Ascending aorta (tissue), 2 donors: Measurements from ENCODE around the gene CPXM2. TPM values are rescaled to one million over a fixed set of nuclear protein-coding genes. Genes with fewer than 3 reads are reported as not detected.

ENCODE experiments used
- DNase-seq, 2 donors: peaks; one replicate each; pipeline ENCODE4 v3.0.0-alpha.2; 2019; ENCODE audit warnings: low spot score in 2 of 2
- H3K27ac ChIP-seq, 2 donors: fragments of 200-600 bp; sonication (generic); one replicate each; pipeline ENCODE4 v1.5.1; 2016 to 2017; ENCODE audit warnings: mild to moderate bottlenecking in 1 of 2
- H3K27me3 ChIP-seq: fragments of 200-600 bp; sonication (generic); one replicate; pipeline ENCODE4 v1.5.1; 2017
- H3K36me3 ChIP-seq, 2 donors: fragments of 200-600 bp; sonication (generic); one replicate each; pipeline ENCODE4 v1.5.1; 2016
- H3K4me1 ChIP-seq, 2 donors: fragments of 200-600 bp; sonication (generic); one replicate each; pipeline ENCODE4 v1.5.1; 2016 to 2017; ENCODE audit warnings: mild to moderate bottlenecking in 1 of 2
- H3K4me3 ChIP-seq, 2 donors: fragments of 200-600 bp; sonication (generic); one replicate each; pipeline ENCODE4 v1.5.1; 2016 to 2017; ENCODE audit warnings: mild to moderate bottlenecking in 1 of 2
- H3K9me3 ChIP-seq, 2 donors: fragments of 200-600 bp; sonication (generic); one replicate each; pipeline ENCODE4 v1.5.1; 2016
- intact Hi-C: fragments of 100-400 bp; cut with DNase I; formaldehyde crosslinking; loops from one replicate; pipeline ENCODE4 v1.15.1; 2023
- total RNA-seq: library from RNA; depleted of rRNA; stranded (reverse); fragments of >200 nt; gene quantifications from one replicate; pipeline ENCODE4 v1.1.0, GENCODE V29; 2016
- TF ChIP-seq, protein P1 (sequence below), 3 experiments: fragments of 200-600 bp in 2 of 3; fragments of 450-650 bp in 1 of 3; sonication (generic) in 2 of 3; IDR thresholded peaks; one replicate each; pipeline ENCODE4 v1.5.1; 2016 to 2019; ENCODE audit warnings: antibody characterized with exemption in 3 of 3, mild to moderate bottlenecking in 1 of 3, moderate library complexity in 1 of 3

The CPXM2 gene
- total RNA-seq, 1 donor from 2014 or later = 125 TPM

DNA sequence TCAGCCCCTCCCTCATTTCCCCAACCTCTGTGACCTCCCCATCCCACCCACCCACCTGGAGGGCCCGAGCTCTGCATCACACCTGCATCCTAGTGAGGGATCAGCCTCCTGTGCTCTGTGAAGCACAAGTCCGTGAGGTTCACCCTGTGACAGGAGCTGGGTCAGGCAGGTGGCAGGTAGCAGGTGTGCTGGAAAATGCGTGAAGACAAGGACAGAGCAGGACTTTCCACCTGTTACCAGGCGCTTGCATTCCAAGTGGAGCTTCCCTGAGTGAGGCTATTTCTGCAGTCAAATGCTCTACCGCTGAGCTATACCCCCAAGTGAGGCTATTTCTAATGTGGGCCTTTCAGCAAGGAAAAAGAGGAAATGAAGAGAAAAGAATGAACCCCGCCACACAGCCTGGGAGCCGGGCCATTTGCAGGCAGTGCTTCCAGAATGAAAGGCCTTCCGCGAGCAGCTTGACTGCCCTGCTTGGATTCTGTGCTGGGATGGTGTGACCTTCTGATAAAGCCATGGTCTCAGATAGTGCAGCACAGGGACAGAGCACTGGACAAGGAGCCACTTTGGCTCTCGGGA lies 13.3 kb upstream of the CPXM2 start:
- Histone ChIP-seq H3K4me1 (no peaks in the 10 kb centered on the region), H3K9me3 (peaks cover 0 to 6% of the 10 kb centered on the region in 2 donors), H3K27me3 (no peaks in the 10 kb centered on the region), H3K4me3 (no peak overlapping the region), H3K27ac (no peak overlapping the region), H3K36me3 (no peaks in the 10 kb centered on the region)
- intact Hi-C loops = no loop called here
- no peak for DNase-seq
- TF ChIP-seq, protein P1, sequence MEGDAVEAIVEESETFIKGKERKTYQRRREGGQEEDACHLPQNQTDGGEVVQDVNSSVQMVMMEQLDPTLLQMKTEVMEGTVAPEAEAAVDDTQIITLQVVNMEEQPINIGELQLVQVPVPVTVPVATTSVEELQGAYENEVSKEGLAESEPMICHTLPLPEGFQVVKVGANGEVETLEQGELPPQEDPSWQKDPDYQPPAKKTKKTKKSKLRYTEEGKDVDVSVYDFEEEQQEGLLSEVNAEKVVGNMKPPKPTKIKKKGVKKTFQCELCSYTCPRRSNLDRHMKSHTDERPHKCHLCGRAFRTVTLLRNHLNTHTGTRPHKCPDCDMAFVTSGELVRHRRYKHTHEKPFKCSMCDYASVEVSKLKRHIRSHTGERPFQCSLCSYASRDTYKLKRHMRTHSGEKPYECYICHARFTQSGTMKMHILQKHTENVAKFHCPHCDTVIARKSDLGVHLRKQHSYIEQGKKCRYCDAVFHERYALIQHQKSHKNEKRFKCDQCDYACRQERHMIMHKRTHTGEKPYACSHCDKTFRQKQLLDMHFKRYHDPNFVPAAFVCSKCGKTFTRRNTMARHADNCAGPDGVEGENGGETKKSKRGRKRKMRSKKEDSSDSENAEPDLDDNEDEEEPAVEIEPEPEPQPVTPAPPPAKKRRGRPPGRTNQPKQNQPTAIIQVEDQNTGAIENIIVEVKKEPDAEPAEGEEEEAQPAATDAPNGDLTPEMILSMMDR (IDR thresholded peaks at IDR 0.05) = no peak

DNA sequence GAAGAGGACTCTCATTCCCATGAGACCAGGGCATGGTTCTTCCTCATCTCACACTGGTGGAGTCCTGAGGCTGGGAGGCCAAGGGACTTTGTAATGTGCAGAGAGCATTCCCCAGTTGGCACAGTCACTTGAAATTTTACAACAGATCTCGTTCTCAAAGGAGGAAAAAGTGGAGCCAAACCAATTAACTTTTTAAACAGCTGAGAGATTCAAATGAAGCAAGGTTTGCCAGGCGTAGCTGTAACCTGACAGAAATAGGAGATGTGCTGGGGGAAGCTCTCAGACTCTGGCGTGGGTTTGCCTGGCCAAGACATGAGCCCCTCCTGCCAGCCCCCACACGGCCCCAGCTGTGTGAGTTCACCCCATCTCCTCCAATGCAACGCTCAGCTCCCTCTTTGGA lies 12.0 kb upstream of the CPXM2 start:
- TF ChIP-seq, protein P1 (IDR thresholded peaks at IDR 0.05) = no peak
- no peaks in the 10 kb centered on the region for H3K36me3 ChIP-seq
- no peak overlapping the region for H3K27ac ChIP-seq
- no peaks in the 10 kb centered on the region for H3K4me1 ChIP-seq
- H3K9me3 ChIP-seq = peaks cover 0 to 6% of the 10 kb centered on the region in 2 donors
- H3K4me3 ChIP-seq = no peak overlapping the region
- DNase-seq = no peak
- intact Hi-C loops = no loop called here
- no peaks in the 10 kb centered on the region for H3K27me3 ChIP-seq

DNA sequence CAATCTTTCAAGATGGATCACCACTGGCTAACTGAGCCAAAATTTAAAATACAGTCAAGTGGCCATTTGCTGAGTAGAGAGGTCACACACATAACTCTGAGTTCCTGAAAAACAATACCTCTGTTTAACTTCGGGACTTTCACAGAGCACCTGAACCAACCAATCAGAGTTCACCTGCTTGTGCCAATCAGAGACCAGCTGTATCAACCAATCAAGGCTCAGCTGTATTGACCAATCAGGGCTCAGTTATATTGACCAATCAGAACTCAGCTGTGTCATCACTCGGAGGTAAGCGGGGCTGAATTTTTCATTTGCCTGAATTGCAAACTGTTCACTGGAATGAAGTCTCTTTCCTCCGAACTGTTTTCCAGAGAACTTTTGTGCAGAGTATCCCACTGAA lies 10.0 kb upstream of the CPXM2 start:
- H3K4me1 ChIP-seq = no peaks in the 10 kb centered on the region
- H3K27ac ChIP-seq = no peak overlapping the region
- TF ChIP-seq, protein P1 (IDR thresholded peaks at IDR 0.05) = no peak
- no peaks in the 10 kb centered on the region for H3K27me3 ChIP-seq
- H3K36me3 ChIP-seq = no peaks in the 10 kb centered on the region
- H3K9me3 ChIP-seq = peaks cover 0 to 6% of the 10 kb centered on the region in 2 donors
- DNase-seq = no peak
- intact Hi-C loops = no loop called here
- H3K4me3 ChIP-seq = no peak overlapping the region

DNA sequence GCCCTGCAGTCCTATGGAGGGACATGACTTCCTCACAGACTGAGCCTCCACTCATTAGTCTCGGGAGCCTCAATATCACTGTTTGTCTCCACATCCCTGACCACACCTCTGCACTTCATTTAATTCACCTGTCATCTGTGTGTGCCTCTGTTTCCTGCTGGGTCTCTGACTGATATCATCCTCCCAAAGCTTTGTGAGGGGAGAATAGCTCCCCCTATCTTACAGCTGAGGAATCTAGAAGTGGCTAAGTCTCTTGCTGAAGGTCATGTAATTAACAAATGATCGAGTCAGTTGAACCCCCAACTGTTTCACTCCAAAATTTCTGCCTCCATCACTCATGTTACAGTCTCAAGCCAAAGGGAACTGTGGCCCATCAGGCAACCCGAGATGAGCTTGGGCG lies 5.5 kb upstream of the CPXM2 start:
- H3K27ac ChIP-seq = no peak overlapping the region
- TF ChIP-seq, protein P1 (IDR thresholded peaks at IDR 0.05) = peak in 1 of 3 experiments; percentile 30
- H3K4me3 ChIP-seq = no peak overlapping the region

DNA sequence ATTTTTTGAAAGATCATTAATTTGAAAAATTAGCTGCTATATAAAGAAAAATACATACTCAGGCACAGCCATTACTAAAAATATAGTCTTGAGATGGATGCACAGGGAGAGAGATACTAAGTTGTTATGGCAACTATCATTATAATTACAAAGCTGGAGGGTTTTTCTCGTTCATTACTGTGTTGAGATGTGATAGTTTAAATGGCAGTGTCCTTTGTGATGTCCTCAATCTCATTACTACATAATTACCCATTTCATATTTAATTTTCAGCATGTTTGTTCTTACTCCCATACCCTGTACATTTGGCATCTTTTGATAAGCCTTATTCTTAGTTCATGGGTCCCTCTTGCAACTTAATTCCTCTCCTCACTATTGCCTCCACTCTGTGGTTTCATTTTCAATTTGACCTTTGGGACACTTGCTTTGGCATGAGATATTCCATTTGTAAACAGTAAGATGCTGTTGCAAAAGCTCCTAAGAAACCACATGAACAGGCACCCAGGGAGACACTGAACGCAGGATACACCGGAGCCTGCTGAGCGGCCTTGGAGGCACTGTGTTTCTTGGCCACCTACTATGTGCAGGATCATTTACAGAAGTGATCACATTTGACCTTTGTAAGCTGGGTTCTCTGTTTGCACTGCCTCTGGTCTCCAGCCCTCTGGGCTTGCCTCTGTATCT lies 4.8 kb upstream of the CPXM2 start:
- Histone ChIP-seq H3K27ac (no peak overlapping the region), H3K4me3 (no peak overlapping the region)
- intact Hi-C loops = loop anchor here (10.0 kb wide), 3 partner anchors 52 to 518 kb away; partner anchors contain the start of gene OAT

More for the DNA sequence above, 5.5 kb upstream of the CPXM2 start:
- peaks cover 0 to under 1% of the 10 kb centered on the region in 2 donors for H3K4me1 ChIP-seq
- no peaks in the 10 kb centered on the region for H3K36me3 ChIP-seq
- intact Hi-C loops = loop anchor here (10.0 kb wide), 3 partner anchors 52 to 518 kb away; partner anchors contain the start of gene OAT
- DNase-seq = no peak
- H3K9me3 ChIP-seq = peaks cover 0 to 6% of the 10 kb centered on the region in 2 donors
- H3K27me3 ChIP-seq = no peaks in the 10 kb centered on the region

More for the DNA sequence above, 4.8 kb upstream of the CPXM2 start:
- no peaks in the 10 kb centered on the region for H3K36me3 ChIP-seq
- no peaks in the 10 kb centered on the region for H3K27me3 ChIP-seq
- H3K9me3 ChIP-seq = peaks cover 0 to 6% of the 10 kb centered on the region in 2 donors
- TF ChIP-seq, protein P1 (IDR thresholded peaks at IDR 0.05) = no peak
- no peak for DNase-seq
- peaks cover 0 to 4% of the 10 kb centered on the region in 2 donors for H3K4me1 ChIP-seq
